SH-SY5Y (cell line): ENCODE measurements around the gene MELTF.

Experiments used
- GATA2 ChIP-seq: IDR thresholded peaks from 2 replicates; pipeline ENCODE4 v1.6.1; 2011; ENCODE audit warnings: mild to moderate bottlenecking, low read depth, low read length
- GATA3 ChIP-seq: IDR thresholded peaks from 2 replicates; pipeline ENCODE4 v1.6.1; 2011; ENCODE audit warnings: low read depth, mild to moderate bottlenecking, low read length, moderate library complexity

MELTF gene

DNA sequence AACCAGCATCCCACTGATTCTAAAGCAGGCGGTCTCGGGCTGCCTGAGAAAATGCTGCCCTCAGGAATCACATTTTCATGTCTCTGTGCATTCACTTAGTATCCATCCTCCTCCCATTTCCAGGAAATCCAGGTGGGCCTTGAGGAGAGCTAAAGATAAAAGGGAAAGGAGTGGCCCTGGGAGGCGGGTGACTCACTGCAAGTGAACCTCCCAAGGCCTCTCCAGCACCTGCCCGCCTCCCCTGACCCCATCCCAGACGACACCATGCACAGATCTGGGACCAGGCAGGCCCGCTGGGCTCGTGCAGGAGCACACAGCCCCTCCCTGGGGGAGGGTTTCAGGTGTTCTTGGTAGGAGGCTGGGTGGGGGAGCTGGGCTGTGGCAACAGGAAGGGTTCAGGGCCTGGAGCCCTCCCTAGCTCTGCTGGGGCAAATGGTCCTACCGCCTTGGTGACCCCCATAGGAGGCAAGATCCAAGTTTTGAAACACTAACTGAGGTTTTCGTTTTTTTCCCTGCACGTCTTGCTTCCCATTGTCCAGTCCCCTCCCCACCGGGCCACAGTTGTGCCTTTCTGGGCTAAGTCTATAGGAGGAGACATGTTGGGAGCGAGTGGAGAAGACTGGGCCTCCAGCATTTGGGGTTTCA lies 22.2 kb downstream of the MELTF start:
- TF ChIP-seq GATA3, result no peak
- TF ChIP-seq GATA2, result no peak

DNA sequence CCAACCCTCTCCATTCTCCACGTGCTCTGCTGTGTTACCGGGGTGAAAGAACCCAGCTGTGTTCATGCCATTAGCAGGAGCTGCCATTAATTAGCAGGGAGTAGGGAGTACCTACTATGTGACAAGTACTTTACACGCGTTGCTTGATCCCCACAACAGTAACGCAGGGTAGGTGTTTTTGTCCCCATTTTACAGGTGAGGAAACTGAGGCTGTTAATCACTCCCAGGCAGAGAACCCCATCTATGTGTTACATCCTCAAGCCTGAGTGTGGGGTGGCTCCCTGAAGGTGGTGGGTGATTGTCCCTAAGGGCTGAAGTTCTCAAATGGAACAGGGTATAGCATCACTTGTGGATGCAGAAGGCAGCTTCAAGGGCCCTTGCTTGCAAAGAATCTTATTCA lies 22.8 kb downstream of the MELTF start:
- TF ChIP-seq GATA3 (no peak), GATA2 (no peak)

DNA sequence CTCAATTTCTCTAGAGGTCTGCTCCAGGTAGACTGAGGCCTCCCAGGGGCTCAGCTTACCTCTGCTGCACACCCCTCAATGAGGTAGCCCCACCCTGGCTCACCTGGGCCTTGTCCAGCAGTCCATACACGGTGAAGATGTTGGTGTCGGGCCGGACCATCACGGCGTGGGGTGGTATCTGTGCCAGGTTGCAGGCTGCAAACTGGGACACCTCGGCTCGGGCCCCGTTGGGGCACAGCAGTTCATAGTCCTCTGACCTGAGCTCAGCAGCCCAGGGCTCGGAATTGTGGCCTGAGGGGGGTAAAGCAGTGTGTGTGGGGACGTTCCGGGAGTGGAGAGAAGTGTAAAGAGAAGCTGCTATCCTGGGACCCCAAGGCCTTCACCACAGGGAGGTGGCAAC lies 23.2 kb downstream of the MELTF start:
- no peak for TF ChIP-seq GATA3
- no peak for TF ChIP-seq GATA2

DNA sequence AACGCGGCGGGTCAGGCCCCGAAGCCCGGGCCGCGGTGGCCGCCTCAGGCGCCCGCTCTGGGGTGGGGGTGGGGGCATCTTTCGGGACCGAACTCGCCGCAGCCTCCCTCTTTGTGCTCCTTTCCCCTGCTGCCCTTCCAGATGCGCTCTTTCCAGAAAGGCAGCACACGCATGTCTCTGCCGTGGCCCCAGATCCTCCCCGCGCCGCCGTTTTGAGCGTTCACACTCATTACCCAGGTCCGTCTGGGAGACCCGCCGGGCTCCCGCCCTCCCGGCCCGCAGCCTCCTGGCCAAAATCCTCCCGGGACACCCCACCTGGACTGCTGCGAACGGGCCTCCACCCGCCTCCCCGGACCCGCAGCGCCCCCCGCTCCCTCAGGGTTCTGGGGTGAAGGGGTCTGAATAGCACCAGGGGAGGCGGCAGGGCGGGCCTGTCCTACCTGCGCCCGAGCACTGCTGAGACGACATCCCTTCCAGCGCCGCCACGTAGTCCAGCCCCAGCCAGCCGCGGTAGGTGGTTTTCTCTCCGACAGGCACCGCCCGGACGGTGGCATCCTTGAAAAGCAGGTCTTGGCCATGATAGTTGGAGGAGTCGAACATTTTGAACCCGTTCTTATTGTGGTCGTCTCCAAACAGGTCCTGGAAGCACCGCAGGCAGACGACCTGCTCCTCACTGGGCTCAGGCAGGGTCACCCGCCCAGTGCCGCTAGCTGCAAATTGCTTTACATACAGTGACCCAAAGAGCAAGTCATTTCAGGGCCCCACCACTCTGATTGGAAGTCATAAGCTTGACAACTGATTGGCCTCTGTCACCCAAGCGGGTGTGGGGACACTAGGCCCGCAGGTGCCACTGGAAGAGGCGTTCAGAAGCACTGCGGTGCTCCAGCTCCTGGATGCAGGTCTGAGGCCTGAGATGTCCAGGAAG lies 25.9 kb downstream of the MELTF start:
- TF ChIP-seq GATA2, result no peak
- no peak for TF ChIP-seq GATA3

DNA sequence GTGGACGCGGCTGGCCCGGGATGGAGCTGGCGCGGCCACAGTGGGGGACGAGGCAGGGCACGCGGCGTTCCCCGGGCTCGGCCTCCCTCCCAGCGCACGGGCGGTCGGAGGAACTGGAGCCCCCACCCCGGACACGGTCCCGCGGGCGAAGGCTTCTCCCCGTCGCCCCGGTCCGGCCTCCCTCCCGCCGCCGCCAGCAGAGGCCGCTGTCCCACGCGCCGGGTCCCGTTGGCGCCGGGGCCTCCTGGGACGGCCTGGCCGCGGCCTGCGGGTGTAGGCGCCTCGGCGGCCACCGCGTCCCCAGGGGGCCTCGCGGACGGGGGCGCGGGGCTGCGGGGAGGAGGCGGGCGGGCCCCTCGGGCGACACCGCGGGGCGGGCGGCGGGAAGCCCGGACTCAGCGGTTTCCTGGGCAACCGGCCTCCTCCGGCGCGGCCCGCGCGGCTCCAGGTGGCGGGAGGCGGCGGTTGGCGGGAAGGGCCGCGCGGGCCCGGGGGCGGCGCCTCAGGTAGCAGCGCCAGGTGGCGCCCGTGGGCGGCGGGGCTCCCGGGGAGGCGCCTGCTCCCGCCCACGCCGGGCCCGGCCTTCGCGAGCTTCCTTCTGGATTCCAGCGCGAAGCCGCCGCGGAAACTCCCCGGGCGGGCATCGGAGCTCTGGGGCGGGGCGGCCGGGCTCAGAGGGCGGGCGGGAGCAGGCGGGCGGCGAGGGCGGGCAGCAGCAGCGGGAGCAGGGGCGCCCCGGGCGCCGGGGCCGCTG lies 26.7 kb downstream of the MELTF start:
- TF ChIP-seq GATA3 (no peak), GATA2 (no peak)

DNA sequence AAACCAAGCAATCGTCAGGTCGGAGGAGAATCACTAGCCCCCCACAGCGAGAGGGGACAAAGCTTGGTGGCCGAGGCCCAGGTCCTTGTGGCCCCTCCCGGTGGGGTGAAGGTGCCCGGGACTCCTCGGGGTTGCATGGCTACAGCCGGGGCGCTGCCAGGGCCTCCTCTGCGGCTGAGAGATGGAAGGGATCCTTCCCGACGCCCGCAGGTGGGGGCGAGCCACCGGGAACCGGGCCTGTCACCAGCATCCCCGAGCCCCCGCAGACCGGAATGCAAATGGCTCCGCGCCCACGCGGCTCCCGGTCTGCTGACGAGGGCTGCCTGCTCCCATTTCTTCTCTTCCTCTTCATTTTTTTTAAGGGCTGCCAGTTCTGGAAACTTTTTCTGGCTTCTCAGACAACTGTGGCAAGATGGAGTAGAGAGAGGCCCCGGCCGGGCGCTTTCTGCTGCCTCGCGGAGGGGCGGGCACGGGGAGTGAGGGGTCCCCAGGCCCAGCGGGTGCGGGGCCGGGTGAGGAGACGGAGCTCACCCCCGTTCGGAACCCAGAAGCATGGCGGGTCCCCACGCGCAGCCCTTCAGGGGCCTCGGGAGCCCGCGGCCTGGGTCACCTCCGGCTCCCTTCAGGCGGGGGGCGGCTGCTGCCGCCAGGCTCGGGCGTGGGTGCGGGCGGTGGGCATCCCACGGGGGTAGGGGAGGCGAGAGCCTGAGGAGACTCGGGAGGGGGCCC lies 27.5 kb downstream of the MELTF start:
- no peak for TF ChIP-seq GATA3
- TF ChIP-seq GATA2, result no peak

DNA sequence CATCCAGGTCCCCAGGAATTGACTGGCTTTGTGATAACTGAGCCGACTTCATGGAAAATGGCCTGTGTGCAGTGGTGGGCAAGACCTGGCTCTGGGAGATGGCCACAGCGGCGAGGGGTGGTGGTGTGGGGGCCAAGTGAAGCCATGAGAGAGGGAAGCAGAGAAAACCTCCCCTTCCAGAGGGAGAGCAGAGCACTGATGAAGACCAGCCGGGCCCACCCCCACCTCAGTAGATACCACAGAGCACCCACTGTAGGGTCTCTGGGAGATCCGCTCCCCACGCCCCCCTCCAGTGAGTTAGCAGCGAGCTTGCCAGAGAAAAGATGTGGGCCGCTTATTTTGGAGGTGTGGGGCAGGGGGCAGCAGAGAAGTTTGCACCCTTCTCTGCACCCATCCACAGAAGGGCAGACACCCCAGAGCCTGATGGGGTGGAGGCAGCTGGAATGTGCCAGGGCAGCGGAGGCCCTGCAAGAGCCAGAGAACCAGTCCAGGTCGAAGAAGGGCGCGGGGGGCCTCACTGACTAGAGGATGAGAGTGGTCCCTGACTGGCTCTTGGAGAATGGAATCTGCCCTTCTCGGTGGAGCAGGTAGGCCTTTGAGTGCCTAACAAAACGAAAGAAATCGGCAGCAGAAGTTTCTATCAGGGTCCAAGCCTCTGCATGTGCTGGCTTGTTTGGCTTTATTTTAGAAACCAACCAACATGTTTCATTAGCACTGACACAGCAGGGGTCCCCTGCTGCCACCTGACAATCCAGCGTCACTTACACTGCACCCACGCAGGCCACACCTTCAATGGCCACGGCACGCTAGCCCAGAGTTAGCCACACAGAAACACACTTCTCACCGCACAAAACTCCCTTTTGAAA lies 28.3 kb downstream of the MELTF start:
- no peak for TF ChIP-seq GATA3
- TF ChIP-seq GATA2, result no peak

DNA sequence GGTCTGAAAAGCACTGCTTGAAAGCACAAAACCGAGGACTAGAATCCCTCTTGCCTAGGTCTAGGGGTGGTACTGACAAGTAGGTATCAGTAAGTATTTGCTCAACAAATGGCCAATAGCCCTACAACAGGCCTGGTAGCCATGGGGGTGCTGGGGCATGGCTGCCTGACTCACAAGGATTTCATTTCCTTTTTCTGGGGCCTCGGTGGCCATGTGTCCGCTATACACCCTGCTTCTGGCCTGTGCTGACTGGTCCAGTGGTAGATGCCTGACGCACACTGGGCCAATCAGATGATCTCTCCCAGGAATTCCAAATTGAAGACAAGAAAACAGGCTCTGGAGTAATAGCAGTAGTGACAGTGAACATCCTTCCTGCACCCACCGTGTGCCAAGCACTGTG lies 29.4 kb downstream of the MELTF start:
- TF ChIP-seq GATA2, result no peak
- TF ChIP-seq GATA3, result no peak

DNA sequence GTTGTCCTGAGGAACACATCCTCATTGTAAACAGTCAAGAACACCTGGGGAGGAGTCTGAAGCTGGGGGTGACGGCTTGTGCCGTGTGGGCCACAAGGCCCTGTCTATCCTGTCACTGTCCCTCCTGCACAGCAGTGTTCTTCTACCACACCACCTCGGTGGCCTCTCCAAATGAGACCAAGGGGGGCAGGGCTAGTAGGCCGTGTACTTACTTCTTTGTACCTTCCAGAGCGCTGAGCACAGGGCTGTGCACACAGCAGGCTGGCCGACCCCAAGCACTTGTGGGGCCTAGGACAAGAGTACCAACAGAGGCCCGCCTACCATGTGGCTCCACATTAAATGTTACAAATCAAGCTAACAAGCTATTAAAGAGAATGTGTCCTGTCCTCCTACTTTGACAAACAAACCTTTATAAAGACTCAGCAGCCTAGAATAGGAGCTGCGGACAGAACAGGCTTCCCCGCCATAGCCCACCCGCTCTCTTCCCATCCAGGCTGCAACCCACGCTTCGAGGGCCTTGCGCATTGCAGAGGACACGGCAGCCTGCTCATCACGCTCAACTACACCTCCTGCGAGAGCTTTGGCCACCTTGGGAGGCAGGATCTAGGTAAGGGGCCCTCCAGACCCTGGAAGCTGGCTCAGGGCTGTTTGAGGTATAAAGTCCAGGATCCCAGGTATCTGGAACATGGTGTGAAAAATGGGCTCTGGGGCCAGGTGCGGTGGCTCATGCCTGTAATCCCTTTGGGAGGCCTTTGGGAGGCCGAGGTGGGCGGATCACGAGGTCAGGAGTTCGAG lies 30.5 kb downstream of the MELTF start:
- TF ChIP-seq GATA3, result no peak
- TF ChIP-seq GATA2, result no peak

DNA sequence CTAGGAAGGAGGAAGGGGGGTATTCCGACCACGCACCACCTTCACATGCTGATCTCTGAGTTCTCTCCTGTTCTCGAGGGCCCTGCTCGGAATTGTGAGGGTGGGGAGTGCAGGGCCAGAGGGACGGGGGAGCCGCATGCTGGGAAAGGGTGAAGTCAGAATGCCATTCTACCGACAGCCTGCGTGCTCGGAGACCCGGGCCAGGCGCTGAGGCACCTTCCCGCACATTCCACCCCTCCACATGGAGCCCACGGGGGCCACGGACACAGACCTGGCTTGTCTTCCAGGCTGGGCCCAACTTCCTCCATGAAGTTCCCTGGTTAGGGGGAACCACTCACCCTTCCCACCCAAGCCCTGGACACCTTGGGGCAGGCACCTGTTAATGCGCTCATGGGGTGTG lies 32.3 kb downstream of the MELTF start:
- TF ChIP-seq GATA2 (no peak), GATA3 (no peak)

DNA sequence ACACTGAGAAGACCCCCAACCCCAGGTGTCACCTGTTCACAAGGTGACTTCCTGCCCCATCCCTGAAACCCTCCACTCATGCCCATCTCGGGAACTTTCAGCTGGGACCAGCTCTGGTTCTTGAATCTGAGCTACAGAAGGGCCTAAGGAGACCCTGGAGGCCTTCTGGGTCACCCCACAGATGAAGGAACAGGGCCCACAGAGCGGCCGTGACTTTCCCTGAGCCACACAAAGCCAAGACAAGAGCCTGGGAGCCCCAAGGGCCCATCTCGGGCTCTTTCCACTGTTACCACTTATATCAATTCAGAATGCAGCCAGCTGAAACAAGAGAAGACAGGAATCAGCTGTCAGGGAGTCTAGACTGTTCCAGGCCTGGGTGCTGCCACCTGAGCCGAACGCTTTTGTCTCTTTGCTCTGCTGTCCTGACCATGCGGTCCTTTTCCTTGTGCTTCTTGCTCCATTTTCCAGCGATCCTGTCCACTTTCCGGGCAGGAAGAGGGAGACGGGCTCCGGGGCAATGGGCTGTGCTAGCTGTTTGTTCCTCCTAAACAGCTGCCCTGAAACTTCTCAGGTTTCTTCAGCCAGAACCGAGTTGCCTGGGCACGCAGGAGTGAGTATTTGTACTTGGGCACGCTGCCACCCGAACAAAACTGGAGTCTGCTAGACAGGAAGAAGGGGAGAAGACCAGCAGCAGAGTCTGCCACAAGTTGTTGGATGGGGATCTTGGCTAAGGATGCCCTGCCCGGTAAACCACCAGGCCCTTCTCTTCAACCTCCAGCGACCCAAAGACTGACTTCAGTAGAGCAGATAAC lies 33.0 kb downstream of the MELTF start:
- TF ChIP-seq GATA3 (no peak), GATA2 (no peak)

DNA sequence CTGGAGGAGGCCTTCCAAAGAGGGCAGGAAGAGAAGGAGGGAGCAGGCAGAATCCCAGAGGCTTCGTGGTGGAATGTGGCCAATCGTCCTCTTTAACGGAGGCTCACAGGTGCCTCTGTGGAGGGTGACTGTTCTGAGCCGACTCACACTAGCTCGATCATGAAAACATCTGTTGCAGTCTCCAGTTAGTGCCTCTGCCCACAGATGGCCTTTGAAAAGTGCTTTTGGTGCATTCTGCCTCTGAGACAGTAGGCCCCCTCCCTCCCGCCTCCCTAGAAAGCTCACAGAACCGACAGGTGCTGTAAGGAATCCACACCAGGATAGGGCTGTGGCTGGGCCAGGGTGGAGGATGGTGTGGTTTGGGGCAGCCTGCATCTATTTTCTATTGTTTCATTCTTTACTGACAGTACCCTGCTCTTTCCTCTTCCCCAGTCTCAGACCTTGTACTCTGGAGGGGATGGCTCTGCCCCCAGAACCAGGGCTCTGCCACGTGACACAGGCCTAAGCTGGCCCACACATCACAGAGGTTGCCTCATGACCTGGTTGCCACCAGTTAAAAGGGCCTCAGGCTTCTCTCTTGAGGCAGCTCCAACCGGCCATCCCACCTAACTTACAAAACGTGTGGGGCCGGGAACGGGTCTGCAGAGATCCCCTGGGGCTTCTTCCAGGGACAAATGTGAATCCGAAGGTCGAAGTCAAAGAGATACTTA lies 33.8 kb downstream of the MELTF start:
- no peak for TF ChIP-seq GATA3
- no peak for TF ChIP-seq GATA2
